Activated gamma-delta T cell treated with anti-CD3 and anti-CD28 coated beads, Interleukin-2, amount 50 U/mL, for 16 hours (primary cell): ENCODE data around the gene MADCAM1.
"Not testable (repeated sequence)": the region's sequence is repeated elsewhere in the genome, so short reads cannot be mapped to it uniquely, and the experiment has no call there.

Experiments used
- DNase-seq: peaks from one replicate; pipeline ENCODE4 v3.0.0-alpha.2; 2020; ENCODE audit warnings: low read depth

The MADCAM1 gene

DNA sequence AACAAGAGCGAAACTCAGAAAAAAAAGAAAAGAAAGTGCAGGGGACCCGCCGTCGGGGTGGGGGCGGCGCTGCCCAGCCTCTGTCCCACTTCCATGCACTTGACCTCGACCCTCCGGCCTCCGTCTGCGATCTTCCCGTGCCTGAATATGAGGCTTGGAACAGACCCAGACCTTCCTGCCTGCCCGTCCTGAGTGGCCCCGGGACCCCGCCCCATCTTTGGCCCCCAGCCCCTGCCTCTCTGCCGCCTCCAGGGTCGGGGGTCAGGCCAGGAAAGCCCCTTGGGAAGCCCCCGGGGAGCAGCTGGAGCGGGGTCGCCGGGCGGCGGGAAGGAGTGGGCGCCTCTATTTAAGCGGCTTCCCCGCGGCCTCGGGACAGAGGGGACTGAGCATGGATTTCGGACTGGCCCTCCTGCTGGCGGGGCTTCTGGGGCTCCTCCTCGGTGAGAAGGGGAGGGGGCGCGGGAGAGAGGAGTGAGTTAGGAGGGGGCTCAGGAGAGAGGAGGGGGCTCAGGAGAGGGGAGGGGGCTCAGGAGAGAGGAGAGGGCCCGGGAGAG, at the start of gene MADCAM1:
TSS of gene MADCAM1 (plus strand) at position 375 of the 554 bp plus-strand sequence. CDS start at position 389, 14 bp downstream.
- no peak for DNase-seq

DNA sequence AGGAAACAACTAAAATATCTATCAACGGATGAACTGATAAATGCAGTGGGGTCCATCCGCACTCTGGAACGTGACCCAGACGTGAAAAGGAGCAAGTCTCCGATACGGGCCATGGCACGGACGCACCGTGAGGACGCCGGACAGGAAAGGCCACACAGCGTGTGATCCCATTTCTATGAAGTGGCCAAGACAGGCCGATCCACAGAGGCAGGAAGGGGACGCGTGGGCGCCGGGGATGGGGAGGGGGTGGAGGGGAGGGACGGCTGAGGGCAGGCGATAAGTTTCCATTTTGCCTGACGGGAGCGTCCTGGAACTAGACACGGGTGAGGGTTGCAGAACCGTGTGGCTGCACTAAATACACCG, 49.2 kb upstream of the MADCAM1 start:
- no peak for DNase-seq

- DNase-seq, result no peak
Observed at GRCh38 chr19:447816-448560, 48.3 kb upstream of the MADCAM1 start.

- no peak for DNase-seq
Observed at GRCh38 chr19:449916-450315, 46.4 kb upstream of the MADCAM1 start.

DNA sequence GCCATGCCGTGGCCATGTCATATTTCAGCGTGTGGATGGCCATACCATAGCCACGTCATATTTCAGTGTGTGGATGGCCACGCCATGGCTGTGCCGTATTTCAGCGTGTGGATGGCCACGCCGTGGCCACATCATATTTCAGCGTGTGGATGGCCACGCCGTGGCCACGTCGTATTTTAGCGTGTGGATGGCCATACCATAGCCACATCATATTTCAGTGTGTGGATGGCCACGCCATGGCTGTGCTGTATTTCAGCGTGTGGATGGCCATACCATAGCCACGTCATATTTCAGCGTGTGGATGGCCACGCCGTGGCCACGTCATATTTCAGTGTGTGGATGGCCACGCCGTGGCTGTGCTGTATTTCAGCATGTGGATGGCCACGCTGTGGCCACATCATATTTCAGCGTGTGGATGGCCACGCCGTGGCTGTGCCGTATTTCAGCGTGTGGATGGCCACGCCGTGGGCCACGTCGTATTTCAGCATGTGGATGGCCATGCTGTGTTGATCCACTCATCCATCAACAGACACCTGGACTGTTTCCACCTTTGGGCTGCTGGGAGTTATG, 45.3 kb upstream of the MADCAM1 start:
- DNase-seq, result not testable (repeated sequence)

DNA sequence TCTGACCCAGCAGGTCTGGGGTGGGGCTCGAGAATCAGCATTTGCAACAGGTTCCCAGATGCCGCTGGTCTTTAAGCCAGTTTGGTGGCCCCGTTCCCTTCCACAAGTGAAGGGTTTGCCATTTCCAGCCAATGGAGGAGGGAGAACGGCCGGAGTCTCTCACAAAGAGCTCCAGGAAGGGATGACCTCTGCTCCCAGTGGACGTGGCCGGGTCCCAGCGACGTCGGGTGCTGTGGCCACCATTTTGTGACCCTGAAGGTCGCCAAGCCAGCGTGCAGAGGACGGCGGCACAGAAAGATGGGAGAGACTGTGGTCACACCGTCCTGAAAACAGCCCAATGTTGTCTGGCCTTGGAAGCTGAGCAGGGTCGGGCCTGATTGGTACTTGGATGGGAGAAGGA, 43.5 kb upstream of the MADCAM1 start:
- no peak for DNase-seq

DNA sequence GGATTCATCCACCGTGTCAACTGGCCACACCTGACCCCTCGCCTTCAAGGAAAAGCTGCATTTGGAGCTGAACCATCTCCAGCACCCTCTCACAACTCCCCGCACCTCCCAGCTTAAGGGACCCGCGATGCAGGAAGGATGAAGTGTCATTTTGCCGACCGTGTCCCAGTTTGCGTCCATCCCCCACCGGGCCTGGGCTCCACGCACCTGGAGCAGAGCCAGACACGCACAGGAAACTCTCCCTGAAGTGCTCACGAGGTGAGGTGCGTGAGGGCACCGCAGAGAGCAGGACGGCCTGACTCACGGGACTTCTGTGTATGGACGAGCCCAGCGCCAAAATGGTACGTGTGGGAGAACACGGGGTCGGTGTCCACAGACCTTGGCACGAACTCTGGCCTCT, 42.7 kb upstream of the MADCAM1 start:
- DNase-seq, result no peak

DNA sequence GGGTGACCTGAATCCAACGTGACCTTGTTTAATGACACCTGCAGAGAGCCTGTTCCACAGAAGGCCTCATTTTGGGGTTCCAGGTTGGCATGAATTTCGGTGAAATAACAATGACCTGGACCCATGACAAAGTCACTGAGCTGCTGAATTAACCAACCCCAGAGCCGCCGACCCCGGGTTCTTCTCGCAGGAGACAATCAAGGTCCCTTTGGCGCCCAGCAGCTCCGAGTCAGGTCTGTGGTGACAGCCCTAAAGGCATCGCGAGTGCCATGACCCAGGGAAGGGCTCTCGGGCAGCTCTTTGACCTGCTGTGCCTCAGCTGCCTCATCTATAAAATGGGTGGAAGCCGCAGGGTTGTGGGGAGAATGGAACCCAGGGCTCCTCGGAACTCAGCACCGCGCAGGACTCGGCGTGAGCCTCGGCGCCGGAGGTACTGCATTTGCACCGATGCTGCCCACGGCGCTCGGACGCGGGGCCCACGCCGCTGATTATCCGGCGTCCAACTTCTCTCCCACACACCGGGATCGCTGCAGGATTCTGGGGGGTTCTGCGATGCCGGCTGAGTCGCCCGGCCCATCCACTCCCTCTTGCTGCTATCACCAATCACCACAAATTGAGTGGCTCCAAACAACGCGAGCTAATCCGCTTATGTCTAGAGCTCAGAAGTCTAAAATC, 41.1 kb upstream of the MADCAM1 start:
- no peak for DNase-seq

DNA sequence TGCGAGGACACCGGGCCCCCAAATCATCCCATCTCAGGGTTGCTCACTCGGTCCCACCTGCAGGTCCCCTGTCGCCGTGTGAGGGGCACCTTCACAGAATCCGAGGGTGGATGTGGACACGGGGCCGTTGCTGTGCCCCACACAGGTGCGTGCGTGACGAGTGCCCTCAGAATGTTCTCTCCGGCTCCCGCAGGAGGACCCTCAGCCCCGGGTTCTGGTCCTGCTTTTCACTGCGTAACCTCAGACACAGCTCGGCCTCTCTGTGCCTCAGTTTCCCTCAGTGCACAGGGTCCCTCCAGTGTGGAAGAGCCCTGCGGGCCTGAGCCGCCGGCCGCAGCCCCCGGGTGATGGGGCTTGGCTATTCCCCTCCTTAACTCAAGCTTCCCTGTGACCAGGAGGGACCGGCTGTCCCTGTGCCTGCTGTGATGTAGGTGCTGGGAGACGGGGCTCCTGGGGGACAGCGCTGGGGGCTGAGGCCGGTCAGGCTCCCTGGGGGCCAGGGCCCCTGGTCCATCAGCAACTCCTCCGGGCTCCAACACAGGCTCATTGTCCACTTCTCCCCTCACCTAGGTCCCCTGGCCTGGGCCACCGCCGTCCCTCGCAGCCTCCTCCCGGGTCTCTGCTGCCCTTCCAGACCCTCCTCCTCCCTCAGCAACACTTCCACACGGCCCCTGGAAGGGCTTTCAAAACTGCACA, 40.3 kb upstream of the MADCAM1 start:
- DNase-seq, result no peak

- no peak for DNase-seq
Observed at GRCh38 chr19:456547-457110, 39.7 kb upstream of the MADCAM1 start.

DNA sequence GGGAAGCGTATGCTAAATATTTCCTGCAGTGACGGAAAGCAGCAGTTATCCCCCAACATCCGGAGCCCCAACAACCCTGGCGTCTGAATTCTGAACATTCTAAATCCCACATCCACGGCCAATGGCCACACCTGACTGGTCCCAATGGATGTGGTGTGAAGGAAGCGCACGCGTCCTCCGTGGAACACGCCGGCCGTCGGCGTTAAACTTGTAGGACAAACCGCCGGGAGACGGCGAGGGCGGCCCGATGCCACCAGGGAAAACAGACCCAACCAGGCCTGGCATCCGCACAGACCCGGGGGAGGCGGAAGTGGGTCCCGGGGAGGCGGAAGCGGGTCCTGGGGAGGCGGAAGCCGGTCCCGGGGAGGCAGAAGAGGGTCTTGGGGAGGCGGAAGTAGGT, 38.6 kb upstream of the MADCAM1 start:
- no peak for DNase-seq

DNA sequence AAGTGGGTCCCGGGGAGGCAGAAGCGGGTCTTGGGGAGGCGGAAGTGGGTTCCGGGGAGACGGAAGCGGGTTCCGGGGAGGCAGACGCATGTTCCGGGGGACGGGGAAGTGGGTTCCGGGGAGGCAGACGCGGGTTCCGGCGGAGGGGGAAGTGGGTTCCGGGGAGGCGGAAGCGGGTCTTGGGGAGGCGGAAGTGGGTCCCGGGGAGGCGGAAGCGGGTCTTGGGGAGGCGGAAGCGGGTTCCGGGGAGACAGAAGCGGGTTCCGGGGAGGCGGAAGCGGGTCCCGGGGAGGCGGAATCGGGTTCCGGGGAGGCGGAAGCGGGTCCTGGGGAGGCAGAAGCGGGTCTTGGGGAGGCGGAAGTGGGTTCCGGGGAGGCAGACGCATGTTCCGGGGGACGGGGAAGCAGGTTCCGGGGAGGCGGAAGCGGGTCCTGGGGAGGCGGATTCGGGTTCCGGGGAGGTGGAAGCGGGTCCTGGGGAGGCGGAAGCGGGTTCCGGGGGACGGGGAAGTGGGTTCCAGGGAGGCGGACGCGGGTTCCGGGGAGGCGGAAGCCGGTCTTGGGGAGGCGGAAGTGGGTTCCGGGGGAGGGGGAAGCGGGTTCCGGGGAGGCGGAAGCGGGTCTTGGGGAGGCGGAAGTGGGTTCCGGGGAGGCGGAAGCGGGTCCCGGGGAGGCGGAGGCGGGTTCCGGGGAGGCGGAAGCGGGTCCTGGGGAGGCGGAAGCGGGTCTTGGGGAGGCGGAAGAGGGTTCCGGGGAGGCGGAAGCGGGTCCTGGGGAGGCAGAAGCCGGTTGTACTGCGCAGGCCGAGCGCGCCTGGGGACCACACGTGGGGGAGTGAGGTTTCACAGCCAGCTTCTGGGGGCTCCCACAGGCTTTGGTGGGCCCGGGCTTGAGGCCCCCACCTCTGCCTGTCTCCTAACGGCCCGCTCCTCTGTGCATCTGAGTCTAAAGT, 37.9 kb upstream of the MADCAM1 start:
- no peak for DNase-seq

GRCh38 chr19:459724-460511, 36.4 kb upstream of the MADCAM1 start:
- no peak for DNase-seq

DNA sequence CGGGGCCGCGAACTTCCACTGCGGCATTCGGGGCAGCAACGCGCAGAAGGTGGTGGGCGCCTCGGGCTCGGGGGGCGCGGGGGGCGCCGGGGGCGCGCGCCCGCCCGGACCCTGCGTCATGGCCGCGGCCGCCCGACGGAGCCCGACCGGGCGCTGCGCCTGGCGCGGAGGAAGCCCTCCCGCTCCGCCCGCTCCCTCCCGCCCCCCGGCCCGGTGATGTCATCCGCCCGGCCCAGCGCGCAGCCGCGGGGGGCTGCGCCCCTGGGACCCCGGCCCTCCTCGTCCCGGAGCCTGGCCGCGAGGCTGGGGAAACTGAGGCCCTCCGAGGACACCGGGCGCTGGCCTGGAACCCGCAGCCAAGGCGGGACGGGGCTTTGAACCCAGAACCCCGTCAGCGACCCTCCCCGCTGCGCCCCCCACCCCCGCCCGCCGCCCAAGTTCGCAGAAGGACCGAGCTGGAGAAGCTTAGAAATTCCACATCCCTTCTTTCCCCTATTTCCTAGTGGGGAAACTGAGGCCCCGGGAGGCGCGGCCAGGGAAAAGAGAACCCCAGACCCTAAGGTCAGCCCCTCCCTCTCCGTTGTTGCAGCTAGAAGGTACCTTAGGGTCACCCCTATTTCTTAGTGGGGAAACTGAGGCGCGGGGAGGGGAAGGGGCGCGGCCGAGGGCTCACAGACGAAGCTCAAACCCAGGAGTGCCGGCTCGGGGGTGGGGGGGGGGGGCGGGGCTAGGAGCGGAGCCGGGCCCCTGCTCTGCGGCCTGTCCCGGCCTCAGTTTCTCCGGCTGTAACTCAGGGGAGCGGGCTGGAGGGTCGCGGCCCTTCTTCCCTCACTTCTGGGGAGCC, 35.2 kb upstream of the MADCAM1 start, which contains the start of gene SHC2:
TSS of gene SHC2 (minus strand) at position 157 of the 844 bp plus-strand sequence. CDS start at position 120, 37 bp downstream.
- DNase-seq, result no peak

- DNase-seq, result no peak
Observed at GRCh38 chr19:461721-462551, 34.4 kb upstream of the MADCAM1 start.

- no peak for DNase-seq
Observed at GRCh38 chr19:463483-464207, 32.6 kb upstream of the MADCAM1 start.

GRCh38 chr19:464208-464545, 32.1 kb upstream of the MADCAM1 start:
- no peak for DNase-seq
